HG03196 (cell line): ENCODE data around the gene RO60.
"Not testable (repeated sequence)": the region's sequence is repeated elsewhere in the genome, so short reads cannot be mapped to it uniquely, and the experiment has no call there.

Experiments
- ATAC-seq: cut with Tn5 transposase; IDR thresholded peaks from one replicate; pipeline ENCODE4 v1.9.1; 2021; ENCODE audit not compliant: unreplicated experiment

The RO60 gene

DNA sequence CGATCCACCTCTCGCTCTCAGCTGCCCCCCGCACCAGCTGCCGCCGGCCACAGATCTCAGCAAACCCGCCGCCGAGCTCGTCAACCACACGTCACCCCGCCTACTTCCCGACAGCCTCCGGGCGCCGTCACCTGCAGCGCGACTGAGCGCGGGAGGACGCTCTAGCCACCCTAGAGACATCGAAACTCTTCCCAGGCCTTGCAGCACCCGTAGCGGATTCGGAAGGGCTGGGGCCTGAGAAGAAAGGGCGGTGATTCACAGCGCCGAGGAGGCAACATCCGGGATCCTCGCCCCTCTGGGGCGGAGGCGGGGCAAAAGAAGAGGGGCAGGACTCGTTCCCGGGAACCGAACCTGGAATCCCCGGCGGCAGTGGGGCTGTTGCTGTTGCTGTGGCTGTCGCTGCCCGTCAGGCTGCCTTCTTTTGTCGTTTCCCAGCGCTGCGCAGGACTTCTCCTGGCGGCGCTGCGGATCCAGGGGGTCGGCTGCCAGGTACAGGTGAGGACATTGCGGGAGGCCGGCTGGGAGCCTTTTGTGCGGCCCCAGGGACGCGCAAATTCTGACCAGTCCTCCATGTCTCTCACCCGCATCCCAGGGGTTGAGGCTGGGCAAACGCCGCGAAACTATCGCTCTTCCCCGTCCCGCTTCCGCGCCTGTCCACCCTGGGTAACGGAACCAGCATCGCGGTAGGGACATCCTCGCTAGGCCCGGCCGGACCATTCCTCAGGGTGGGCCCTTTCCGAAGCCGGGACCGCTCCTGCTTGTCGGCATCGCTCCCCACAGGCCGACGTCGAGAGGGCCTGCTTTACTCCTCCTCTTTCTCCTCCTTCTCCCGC is at the start of gene RO60, which contains the start of gene UCHL5:
Gene RO60, plus strand, starts transcription at position 331 of the 833 bp plus-strand sequence. CDS start 9,443 bp downstream, outside the sequence.
Gene UCHL5, minus strand, starts transcription at position 79 of the 833 bp plus-strand sequence. CDS start 100 bp downstream, outside the sequence.
- peak; percentile 96 for ATAC-seq

DNA sequence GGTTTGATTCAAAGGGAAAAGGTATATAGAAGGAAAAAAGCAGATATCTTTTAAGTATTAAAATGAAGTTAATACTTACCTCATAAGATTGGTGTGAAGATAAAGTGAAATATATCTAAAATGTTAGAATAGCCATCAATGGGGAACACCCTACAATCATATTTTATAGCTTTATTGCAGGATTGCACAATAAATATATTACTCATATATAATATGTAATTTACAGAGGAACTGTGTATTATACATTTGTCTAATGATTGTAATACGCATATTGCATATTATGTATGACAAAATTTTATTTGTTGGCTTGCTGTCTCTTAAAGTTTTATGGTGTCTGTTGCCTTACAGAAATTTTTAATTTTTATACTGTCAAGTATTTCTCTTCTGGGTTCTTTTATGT is 48.0 kb upstream of the RO60 start:
- ATAC-seq: no peak

DNA sequence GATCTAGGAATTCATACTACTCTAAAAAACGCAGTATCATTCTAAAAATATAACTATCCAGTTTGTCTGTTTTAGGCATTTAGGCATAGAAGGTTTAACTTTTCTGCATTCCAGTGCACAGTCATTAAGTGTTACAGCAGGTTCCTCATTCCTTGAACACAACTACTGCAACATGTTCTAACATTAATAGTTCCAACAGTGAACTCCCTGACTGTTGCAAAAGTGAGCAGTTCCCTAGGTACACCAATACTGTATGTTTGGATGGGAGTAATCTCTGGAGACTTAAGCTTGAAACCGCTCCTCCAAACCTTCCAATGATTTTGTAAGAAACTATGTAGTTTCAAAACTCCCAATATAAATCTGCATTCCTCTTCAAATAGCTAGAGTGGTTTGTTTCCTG is 46.4 kb upstream of the RO60 start:
- no peak for ATAC-seq

DNA sequence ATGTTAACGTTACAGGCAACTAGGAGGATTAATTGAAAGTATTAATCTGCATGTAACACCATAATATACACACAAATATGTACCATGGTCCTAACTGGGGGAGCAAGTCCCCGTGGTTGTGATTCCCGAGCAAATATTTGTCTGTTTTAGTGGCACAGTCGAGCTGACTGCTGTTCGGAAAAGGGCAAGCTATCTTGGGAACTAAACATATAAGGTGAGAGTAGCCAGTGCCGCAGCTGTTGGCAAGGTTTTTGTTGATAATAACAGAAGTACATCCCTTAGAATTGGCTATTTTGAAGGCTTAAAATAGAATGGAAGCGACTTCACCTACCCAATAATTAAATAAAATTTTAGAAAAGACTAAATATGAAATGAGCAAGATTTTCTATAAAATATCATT is 45.7 kb upstream of the RO60 start:
- no peak for ATAC-seq

- ATAC-seq: no peak
Measured at GRCh38 chr1:193014400-193014799, 45.0 kb upstream of the RO60 start.

GRCh38 chr1:193016788-193017187 is 42.6 kb upstream of the RO60 start:
- ATAC-seq: no peak

DNA sequence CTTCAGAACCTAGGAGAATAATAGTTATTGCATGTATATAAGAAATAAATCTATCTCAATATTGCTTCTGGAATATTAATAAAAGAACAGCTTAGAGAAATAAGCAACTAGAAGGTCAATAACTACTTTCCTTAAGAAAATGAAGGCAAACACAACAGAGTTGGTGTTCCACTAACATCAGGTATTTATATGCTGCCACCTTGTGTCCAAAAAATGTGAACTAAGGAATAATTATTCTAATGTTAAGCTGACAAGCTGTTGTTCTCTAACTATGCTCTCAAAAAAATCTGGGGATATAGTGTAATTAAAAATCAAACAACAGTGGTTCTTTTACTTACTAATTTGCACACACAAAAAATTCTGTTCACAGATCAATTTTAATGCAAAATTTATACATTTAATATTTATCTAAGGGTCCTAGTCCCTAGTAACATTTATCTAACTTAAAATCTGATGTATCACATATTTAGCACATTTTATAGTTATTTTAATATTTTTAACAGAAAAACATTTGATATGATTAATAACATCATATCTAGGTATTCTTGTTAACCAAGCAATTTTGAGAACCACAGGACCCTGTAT is 39.9 kb upstream of the RO60 start:
- no peak for ATAC-seq

DNA sequence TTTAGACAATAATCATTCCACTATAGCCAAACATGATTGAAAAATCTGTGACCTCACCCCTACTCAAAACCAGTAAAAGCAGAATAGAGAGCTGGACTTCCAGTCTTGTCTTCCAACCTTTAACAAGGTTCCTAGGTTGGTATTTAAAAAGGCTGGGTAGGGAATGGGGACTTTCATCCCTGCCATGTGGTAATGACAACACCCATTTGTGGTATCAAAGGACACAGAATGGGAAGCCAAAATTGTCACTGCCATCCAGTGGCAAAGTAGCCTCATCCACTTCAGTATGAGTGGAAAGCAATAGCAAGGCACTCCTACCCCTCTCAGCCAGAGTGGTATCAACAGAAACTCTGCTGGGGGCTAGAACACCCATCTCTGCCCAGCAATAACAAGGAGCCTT is 34.2 kb upstream of the RO60 start:
- no peak for ATAC-seq

GRCh38 chr1:193030280-193030679 is 29.1 kb upstream of the RO60 start:
- no peak for ATAC-seq

GRCh38 chr1:193031431-193031830 is 28.0 kb upstream of the RO60 start:
- no peak for ATAC-seq

DNA sequence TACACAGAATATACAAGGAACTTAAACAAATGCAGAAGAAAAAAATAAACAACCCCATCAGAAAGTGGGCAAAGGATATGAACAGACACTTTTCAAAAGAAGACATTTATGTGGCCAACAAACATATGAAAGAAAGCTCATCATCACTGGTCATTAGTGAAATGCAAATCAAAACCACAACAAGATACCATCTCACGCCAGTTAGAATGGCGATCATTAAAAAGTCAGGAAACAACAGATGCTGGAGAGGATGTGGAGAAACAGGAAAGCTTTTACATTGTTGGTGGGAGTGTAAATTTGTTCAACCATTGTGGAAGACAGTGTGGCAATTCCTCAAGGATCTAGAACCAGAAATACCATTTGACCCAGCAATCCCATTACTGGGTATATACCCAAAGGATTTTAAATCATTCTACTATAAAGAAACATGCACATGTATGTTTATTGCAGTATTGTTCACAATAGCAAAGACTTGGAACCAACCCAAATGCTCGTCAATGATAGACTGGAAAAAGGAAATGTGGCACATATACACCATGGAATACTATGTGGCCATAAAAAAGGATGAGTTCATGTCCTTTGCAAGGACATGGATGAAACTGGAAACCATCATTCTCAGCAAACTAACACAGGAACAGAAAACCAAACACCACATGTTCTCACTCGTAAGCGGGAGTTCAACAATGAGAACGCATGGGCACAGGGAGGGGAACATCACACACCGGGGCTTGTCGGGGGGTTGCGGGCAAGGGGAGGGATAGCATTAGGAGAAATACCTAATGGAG is 26.6 kb upstream of the RO60 start:
- ATAC-seq: not testable (repeated sequence)

- no peak for ATAC-seq
Measured at GRCh38 chr1:193033610-193034009, 25.8 kb upstream of the RO60 start.

DNA sequence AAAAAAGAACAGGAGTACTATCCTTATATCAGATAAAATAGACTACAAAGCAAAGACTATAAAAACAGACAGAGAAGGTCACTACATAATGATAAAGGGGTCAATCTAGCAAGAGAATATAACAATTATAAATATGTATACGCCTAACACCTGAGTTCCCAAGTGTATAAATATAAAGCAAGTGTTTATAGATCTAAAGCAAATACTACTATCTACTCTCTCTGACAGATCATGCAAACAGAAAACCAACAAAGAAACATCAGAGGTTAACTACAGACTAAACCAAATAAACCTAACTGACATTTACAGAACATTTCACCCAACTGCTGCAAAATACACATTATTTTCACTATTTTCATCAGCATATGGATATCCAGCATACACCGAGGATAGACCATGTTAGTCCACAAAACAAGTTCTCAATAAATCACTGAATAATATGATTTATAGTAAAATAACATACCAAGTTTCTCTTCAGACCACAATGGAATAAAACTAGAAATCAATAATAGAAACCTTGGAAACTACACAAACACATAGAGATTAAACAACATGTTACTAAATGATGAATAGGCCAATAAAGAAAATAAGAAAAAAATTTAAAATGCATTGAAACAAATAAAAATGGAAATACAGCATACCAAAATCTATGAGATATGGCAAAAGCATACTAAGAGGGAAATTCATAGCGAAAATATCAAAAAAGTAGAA is 22.9 kb upstream of the RO60 start:
- no peak for ATAC-seq

GRCh38 chr1:193040011-193040410 is 19.4 kb upstream of the RO60 start:
- ATAC-seq: no peak

DNA sequence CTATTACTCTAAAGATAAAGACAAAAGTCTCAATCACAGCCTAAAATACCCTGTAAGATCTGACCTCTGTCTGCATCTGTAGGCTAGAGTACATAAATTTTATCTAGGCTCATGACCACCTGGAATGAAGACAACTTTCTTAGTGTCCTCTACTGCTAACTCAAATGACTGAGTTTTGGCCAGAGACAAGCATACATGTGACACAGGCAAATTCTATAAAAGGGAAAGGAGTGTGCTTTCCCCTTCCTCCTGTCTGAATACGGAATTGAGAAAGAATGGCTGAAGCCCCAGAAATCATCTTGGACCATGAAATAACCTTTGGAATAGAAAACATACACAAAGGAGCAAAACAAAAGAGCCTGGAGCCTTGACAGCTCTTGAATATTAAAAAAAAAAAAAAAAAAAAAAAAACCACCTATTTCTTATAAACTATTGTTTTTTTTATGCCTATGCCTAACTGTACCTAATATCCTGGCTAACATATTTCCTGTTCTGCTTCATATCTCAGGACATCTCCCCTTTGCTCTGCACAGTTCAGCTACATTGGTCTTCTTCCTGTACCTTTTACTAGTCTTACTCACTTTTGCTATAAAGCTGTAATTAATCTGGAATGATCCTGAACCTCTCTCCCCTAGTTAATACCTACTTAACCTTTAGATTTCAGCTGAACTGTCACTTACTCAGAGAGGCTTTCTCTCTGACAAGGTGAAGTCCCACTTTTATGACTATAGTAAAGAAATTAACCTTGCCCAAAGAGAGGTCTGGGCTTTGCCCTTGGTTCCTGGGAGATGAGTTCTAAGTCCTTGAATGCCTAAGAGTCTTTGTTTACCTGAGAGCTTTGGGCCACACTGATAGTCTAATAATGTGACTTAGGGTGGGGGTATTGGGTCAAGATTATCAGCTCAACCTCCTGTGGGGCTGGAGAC is 16.4 kb upstream of the RO60 start:
- ATAC-seq: no peak

DNA sequence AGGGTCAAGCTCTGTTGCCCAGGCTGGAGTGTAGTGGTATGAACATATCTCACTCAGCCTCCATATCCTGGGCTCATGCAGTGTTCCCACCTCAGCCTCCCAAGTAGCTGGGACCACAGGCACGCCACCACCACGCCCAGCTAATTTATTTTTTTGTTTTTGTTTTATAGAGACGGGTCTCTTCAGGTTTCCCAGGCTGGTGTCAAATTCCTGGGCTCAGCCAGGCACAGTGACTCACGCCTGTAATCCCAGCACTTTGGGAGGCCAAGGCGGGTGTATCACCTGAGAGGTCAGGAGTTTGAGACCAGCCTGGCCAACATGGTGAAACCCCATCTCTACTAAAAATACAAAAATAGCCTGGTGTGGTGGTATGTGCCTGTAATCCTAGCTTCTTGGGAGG is 10.5 kb upstream of the RO60 start:
- ATAC-seq: not testable (repeated sequence)

DNA sequence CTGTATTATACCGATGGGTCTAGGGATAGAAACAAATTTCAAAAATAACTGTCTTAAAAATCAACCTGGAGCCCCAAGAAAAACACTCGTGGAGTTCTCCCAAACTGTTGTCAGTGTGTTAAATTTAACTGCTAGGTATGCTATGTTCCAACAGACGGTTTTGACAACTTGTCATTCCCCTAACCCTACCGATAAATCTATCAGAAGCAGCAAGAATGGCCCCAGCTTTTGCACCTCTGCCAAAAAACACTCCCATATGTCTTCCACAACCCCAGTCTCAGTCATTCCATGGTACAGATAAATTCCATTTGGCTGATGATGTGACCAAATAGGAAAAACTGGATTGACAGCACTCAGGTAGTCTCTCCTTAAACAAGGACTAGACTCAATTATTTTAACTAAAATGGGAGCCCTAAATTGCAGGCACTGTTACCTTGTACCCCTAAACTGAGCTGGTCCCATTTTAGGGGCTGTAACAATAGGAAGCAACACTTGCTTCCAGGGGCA is 5.2 kb upstream of the RO60 start:
- no peak for ATAC-seq

DNA sequence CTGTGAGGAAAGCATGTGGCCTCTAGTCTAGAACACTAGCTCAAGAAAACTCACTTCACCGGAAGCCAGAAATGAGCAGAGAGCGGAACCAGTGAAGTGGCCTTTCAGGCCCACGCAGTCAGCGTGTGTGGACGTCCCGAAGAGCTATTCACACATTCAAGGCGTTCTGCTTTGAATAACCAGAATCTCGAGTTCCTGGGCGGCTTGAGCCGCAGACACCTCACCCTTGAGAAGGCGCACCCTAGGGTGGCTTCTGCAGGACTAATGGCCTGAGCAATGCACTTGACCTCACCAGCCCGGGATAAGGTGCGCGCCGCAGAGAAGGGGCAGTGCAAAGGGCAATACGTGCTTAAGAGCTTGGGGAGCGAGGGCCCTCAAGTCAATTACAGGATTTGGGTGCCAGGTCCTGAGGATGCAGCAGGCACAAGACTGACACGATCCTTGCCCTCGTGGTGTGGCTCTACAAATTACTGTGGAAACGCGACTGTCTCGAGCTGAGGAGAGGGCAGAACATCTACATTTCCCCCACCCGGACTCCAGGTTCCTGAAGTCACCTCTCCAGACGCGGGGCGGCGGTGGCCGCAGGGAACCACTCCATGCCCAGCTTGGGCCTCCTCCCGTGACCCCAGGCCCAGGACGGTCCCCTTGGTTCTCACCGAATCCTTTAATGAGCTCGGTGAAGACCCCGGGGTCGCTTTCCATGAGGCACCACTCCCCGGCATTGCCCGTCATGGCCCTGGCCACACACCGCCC is 707 bp upstream of the RO60 start:
- ATAC-seq: peak; percentile 51

DNA sequence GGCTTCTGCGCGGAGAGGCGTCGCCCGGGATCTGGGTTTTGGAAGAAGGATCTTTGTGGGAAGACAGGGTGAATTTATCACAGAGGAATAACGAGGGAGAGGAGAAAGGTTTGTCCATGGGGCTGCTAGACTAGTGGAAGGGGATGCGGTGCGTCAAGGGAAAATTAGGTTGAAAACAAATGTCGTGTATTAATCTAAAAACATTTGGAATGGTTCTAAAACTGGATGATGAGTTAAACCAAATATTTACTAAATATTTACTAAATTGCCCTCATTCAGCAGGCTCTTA is 647 bp downstream of the RO60 start:
- no peak for ATAC-seq
